HG02588 (cell line): Measurements from ENCODE around the gene SEL1L2.

Experiments
- ATAC-seq: cut with Tn5 transposase; IDR thresholded peaks from one replicate; pipeline ENCODE4 v1.9.1; 2021; ENCODE audit warnings: mild to moderate bottlenecking, moderate library complexity; ENCODE audit not compliant: unreplicated experiment

The SEL1L2 gene

DNA sequence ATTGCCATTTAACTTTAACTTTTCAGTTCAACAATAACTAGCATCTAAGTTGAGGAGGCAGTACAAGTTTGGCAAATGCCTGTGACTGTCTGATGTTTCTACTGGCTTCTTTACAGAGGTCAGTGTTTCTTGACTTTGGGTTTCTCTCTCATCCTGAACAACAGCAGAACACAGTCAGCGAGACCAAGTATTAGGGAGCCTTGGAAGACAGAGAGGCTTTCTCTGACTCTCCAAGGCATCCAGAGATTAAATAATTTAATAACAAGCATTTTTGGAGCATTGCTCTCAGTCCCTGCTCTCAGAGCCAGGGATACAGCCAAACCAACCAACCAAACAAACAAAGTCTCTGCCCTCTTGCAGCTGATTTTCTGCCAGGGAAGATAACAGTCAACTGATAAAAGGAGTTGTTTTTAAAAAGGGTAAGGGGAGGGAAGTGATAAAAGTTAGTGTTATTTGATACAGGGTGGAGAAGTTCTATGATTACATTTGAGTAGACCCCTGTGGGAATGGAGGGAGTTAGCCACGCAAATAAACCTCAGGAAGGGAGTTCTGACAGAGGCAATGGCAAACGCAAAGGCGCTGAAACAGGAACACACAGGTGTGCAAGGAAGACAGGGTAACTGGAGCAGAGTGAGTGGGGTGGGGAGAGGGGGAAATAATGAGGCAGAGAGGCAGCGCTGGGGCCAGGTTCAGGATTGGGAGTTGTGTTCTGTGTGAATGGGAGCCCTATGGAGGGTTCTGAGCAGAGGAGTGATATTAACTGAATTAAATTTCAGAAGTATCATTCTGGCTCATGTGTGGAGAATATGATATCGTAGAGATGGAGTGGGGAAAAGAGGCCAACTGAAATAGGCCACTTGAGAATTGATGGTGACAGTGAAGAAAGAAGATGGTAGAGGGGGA lies 55.2 kb downstream of the SEL1L2 start:
- no peak for ATAC-seq

DNA sequence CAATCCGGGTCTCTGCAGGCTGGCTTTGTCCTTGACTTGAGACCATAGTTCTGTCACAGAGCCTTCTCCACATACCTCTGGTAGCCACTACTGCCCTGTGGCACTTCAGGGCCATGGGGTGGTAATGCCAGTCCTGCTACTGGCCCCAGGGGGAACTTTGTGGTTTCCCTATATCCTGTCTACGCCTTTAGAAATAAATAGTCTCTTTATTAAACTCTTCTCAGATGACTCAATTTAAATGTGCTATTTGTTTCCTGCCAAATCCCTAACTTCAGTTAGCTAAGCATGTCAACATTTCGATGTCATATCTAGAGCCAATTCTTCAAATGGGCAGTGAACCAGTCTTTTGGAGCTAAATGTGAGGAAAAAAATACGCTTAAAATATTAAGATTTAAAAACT lies 60.1 kb downstream of the SEL1L2 start:
- no peak for ATAC-seq

DNA sequence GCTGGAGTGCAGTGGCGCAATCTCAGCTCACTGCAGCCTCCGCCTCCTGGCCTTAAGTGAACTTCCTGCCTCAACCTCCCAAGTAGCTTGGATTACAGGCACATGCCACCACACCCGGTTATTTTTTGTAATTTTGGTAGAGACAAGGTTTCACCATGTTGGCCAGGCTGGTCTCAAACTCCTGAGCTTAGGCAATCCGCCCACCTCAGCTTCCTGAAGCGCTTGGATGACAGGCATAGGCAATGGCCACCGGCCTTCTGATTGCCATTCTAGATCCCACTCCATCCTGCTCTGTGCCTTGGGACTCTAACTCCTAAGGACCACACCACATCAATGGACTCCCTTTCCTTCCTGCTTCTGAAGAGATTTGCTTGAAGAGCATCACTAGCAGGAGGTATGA lies 60.6 kb downstream of the SEL1L2 start:
- ATAC-seq: no peak

DNA sequence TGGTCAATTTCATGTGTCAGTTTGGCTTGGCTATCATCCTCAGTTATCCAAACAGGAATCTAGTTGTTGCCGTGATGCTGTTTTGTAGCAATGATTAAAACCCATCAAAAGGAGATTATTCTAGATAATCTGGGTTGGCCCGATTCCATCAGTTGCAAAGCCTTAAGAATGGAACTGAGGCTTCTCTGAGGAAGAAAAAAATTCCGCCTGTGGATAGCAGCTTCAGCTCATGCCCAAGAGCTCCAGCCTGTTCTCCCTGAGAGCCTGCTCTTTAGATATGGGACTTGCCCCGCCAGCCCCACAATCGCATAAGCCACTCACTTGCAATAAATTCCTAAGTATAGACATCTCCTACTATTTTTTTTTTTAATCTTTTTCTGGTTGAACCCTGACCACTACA lies 61.5 kb downstream of the SEL1L2 start:
- ATAC-seq: no peak

DNA sequence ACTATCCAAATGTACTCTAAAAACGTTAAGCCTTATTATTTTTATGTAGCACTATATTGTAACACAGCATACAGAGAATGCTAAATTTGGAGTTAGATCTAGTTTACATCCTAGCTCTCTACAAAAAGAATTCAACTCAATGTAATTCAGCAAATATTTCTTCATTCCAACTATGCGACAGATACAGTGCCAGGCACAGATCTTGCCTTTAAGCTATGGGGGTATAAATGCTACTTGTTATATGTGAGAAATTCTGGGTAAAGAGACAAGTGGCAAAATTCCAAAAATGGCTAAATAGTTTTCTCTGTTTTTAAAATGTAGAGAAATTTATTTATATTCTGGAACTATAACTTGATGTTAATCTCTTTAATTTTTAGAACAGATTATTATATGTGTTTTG lies 63.2 kb downstream of the SEL1L2 start:
- ATAC-seq: no peak

DNA sequence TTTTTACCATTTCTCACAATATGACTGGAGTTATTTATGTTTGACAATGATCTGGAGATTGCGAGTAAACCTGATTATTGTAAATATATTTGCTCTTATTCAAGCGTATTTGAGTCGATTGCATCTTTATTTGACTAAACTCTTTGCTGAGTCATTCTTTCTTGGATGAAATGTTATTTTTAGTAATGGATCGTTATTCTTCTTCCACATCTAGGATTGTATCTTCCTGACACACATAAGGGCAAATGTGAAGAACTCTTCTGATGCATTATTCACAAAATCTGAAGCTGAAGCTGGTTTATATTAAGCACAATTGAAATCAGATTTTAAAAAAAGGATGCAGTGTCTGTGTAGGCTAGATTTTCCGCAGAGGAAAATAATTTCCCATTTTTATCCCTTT lies 68.2 kb downstream of the SEL1L2 start:
- no peak for ATAC-seq

- no peak for ATAC-seq
Measured at GRCh38 chr20:13915284-13915683, 75.1 kb downstream of the SEL1L2 start.

- no peak for ATAC-seq
Measured at GRCh38 chr20:13913572-13913971, 76.8 kb downstream of the SEL1L2 start.

DNA sequence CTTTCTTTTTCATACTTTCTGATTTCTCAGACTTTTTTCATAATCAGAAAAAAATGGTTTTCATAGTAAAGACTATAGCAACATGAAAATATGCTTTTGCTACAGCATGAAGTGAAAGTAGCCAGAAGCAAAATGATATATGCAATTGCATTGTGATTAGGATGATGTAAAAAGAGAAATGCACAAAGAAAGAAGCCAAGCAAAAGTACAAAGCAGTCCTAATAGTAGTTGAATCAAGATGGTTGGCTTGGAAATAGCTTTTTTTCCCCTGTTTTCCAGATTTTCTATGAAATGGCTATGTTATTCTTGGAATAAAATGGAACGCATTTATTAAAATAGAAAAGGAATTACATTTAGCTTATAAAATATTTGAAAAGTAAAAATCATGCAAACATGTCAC lies 77.3 kb downstream of the SEL1L2 start:
- ATAC-seq: no peak

DNA sequence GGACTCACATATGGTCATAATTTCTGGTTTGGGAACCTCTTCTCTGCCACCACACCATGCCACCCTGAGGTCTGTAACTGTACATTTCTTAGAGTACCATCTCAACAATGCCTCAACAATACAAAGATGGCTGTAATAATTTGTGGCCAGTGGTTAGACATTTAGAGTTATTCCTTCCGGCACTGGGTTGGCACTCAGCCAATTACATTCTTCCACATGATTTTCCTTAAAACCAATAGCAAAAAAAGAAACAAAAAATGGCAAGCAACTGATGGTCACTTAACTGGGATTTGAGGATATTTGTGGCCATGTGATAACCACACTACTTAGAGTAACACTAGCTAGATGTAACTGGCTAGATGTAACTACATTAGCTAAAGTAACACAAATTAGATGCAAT lies 79.9 kb downstream of the SEL1L2 start:
- no peak for ATAC-seq

DNA sequence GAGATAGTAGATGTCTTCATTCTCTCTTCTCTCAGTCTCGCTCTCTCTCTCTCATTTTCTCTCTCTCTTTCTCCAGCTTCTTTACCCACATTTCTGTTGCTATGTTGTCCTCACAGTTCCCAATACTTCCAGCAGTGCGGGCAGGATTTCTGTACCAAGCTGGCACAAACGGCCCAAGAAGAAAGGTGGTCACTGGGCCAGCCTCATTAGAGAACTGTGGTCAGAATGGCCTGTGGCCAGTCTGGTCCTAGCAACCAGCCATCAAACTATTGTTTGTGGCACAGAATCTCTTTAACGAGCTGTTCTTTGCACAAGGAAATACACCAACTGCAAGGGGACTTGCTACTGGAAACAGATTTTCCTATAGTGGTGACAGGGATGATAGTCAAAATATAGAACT lies 81.3 kb downstream of the SEL1L2 start:
- ATAC-seq: no peak

- no peak for ATAC-seq
Measured at GRCh38 chr20:13904766-13905165, 85.6 kb downstream of the SEL1L2 start.

DNA sequence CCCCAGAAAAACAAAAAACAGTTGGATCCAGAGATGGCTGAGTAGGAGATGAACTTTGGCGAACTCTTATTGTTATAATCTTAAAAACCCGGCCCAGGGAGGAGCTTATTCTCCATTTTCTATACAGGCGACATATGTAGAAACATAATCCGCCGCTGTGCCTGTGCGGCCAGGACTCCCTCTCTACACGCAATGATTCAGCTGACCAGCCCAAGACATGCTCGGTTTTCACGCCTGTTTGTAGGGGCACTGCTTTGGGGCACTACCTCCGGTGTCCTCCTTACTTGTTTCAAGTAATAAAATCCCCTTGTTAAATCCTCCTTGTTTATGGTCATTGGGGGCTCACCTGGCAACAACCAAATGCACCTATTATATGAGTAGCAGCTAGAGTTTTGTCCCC lies 89.9 kb downstream of the SEL1L2 start:
- ATAC-seq: no peak

DNA sequence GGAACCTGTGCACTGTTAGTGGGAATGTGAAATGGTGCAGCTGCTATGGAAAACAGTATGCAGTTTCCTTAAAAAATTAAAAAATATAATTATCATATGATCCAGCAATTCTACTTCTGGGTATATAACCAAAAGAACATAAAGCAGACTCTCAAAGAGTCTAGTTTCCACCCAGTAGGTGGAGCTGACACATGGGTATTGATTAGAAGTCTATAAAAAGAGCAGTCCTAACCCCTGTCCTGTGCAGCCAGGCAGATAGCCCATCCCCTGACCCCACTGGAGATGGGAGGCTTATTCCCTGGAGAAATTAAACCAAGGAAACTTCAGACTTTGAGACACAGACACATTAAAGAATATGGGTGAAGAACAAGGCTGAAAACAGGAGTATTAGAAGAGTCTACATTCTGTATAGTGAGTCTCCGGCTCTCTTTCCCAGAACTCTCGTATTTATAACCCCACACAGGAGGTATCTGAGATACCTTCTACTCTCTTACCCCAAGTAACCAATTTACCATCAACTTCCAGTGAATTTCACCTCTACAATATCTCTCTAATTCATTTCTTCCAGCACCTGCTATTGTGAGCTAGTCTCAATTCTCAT lies 92.3 kb downstream of the SEL1L2 start:
- ATAC-seq: no peak

- no peak for ATAC-seq
Measured at GRCh38 chr20:13891575-13891974, 98.8 kb downstream of the SEL1L2 start.

- no peak for ATAC-seq
Measured at GRCh38 chr20:13884803-13885202, 105.6 kb downstream of the SEL1L2 start.

GRCh38 chr20:13883425-13883824 lies 107.0 kb downstream of the SEL1L2 start:
- ATAC-seq: no peak

DNA sequence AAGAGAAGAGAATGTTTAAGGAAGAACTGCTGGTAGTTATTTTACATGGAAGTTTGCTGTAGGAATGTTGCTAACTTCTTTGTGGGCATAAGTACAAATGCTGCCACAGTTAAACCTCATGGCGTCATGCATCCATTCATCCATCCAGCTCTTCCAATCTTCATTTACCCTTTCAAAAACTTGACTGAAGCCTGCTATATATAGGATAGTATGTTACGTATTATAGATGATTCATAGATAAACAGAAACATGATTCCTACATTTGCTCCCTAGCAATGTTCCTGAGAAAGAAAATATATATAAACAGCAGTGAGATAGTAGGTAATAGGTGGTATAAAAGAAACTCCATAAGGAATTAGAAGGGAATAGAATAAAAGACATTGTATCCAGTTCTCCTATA lies 111.8 kb downstream of the SEL1L2 start:
- no peak for ATAC-seq

GRCh38 chr20:13877793-13878192 lies 112.6 kb downstream of the SEL1L2 start:
- no peak for ATAC-seq

GRCh38 chr20:13875265-13875811 lies 115.1 kb downstream of the SEL1L2 start:
- ATAC-seq: no peak

- no peak for ATAC-seq
Measured at GRCh38 chr20:13874394-13875157, 115.8 kb downstream of the SEL1L2 start.

DNA sequence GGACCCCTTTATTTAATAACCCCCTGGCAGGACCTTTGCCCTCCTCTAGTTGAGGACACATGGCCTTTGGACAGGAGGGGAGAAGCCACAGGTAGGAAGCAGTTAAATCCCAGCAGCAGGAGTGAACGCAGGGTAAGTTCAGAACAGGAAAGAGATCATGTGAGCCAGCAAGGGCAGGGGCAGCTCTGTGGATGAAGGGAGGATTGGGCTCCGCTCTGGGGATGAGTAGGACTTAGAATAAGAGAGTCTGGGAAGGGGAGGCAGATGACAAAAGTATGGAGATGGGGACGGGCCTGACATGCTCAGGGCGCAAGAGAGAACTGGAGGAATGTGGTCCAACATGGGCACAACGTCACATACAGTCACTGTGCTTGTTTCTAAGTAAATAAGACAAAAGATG lies 116.6 kb downstream of the SEL1L2 start:
- no peak for ATAC-seq
